H9 (cell line): Measurements from ENCODE around the gene ANKRD49. TPM values are rescaled to one million over a fixed set of nuclear protein-coding genes. Genes with fewer than 3 reads are reported as not detected.

ENCODE experiments used
- DNase-seq: peaks from one replicate; pipeline ENCODE4 v3.0.0-alpha.2; 2017
- H2AFZ ChIP-seq: one replicate; pipeline ENCODE4 v1.6.1; 2013; ENCODE audit warnings: mild to moderate bottlenecking, low read length, control low read depth, moderate library complexity
- H2AK5ac ChIP-seq: 2 replicates; pipeline ENCODE4 v1.6.1; 2013; ENCODE audit warnings: low read length, control low read depth, mixed read lengths; ENCODE audit not compliant: insufficient read length
- H2BK120ac ChIP-seq: one replicate; pipeline ENCODE4 v1.6.1; 2013; ENCODE audit warnings: low read depth, mild to moderate bottlenecking, low read length, control low read depth, inconsistent platforms; ENCODE audit not compliant: poor library complexity, severe bottlenecking
- H2BK12ac ChIP-seq: 2 replicates; pipeline ENCODE4 v1.6.1; 2013; ENCODE audit warnings: low read length, control low read depth, mixed read lengths, low read depth; ENCODE audit not compliant: insufficient read length
- H2BK15ac ChIP-seq: 2 replicates; pipeline ENCODE4 v1.6.1; 2013; ENCODE audit warnings: low read depth, low read length, control low read depth
- H2BK20ac ChIP-seq: one replicate; pipeline ENCODE4 v1.6.1; 2013; ENCODE audit warnings: low read depth, mild to moderate bottlenecking, low read length, control low read depth, inconsistent platforms; ENCODE audit not compliant: poor library complexity, severe bottlenecking
- H2BK5ac ChIP-seq: 2 replicates; pipeline ENCODE4 v1.6.1; 2013; ENCODE audit warnings: low read length, control low read depth, mixed read lengths; ENCODE audit not compliant: insufficient read length
- H3K14ac ChIP-seq: 2 replicates; pipeline ENCODE4 v1.6.1; 2013; ENCODE audit warnings: low read length, control low read depth; ENCODE audit not compliant: insufficient read depth
- H3K18ac ChIP-seq: 2 replicates; pipeline ENCODE4 v1.6.1; 2013; ENCODE audit warnings: low read depth, mild to moderate bottlenecking, mixed read lengths, low read length, control low read depth; ENCODE audit not compliant: insufficient read length
- H3K23ac ChIP-seq: 2 replicates; pipeline ENCODE4 v1.6.1; 2013; ENCODE audit warnings: low read length, control low read depth, mixed read lengths, low read depth; ENCODE audit not compliant: insufficient read length
- H3K23me2 ChIP-seq: 2 replicates; pipeline ENCODE4 v1.6.1; 2013; ENCODE audit warnings: low read depth, mild to moderate bottlenecking, mixed read lengths, low read length, control low read depth; ENCODE audit not compliant: insufficient read length, poor library complexity, severe bottlenecking
- H3K27ac ChIP-seq: 2 replicates; pipeline ENCODE4 v1.5.1; 2013; ENCODE audit warnings: low read length, control low read depth, mixed read lengths, low read depth; ENCODE audit not compliant: insufficient read length
- H3K27me3 ChIP-seq: 2 replicates; pipeline ENCODE4 v1.6.1; 2013; ENCODE audit warnings: low read length, control low read depth, inconsistent platforms; ENCODE audit not compliant: insufficient read depth
- H3K4ac ChIP-seq: 2 replicates; pipeline ENCODE4 v1.6.1; 2013; ENCODE audit warnings: low read depth, mild to moderate bottlenecking, control low read depth, inconsistent platforms, low read length, moderate library complexity
- H3K4me1 ChIP-seq: 2 replicates; pipeline ENCODE4 v1.6.1; 2013; ENCODE audit warnings: low read length, control low read depth, inconsistent platforms; ENCODE audit not compliant: insufficient read depth
- H3K4me2 ChIP-seq: 2 replicates; pipeline ENCODE4 v1.6.1; 2013; ENCODE audit warnings: low read length, control low read depth, mixed read lengths; ENCODE audit not compliant: insufficient read length, insufficient read depth
- H3K56ac ChIP-seq: 2 replicates; pipeline ENCODE4 v1.6.1; 2013; ENCODE audit warnings: low read depth, mild to moderate bottlenecking, mixed read lengths, low read length, control low read depth; ENCODE audit not compliant: insufficient read length
- H3K79me1 ChIP-seq: 2 replicates; pipeline ENCODE4 v1.6.1; 2013; ENCODE audit warnings: low read depth, mild to moderate bottlenecking, moderate library complexity, low read length, control low read depth, inconsistent platforms; ENCODE audit not compliant: insufficient read depth, poor library complexity, severe bottlenecking
- H3K79me2 ChIP-seq: 2 replicates; pipeline ENCODE4 v1.6.1; 2013; ENCODE audit warnings: low read length, control low read depth, inconsistent platforms; ENCODE audit not compliant: insufficient read depth
- H3K9ac ChIP-seq: 2 replicates; pipeline ENCODE4 v1.6.1; 2013; ENCODE audit warnings: low read length, control low read depth, mixed read lengths; ENCODE audit not compliant: insufficient read length; ENCODE audit errors: extremely low read depth
- H3K9me3 ChIP-seq: one replicate; pipeline ENCODE4 v1.6.1; 2013; ENCODE audit warnings: low read depth, low read length, inconsistent platforms; ENCODE audit not compliant: control insufficient read depth
- H3T11ph ChIP-seq: one replicate; pipeline ENCODE4 v1.6.1; 2013; ENCODE audit warnings: mild to moderate bottlenecking, low read length, control low read depth, inconsistent platforms
- H4K20me1 ChIP-seq: one replicate; pipeline ENCODE4 v1.6.1; 2013; ENCODE audit not compliant: control insufficient read depth, insufficient read length, insufficient read depth
- H4K5ac ChIP-seq: 2 replicates; pipeline ENCODE4 v1.6.1; 2013; ENCODE audit warnings: low read depth, mild to moderate bottlenecking, mixed read lengths, low read length, control low read depth; ENCODE audit not compliant: insufficient read length
- H4K8ac ChIP-seq: replicated peaks from 2 replicates; pipeline ENCODE4 v1.6.1; 2013; ENCODE audit warnings: low read length, control low read depth, mixed read lengths, low read depth; ENCODE audit not compliant: insufficient read length
- H4K91ac ChIP-seq: 2 replicates; pipeline ENCODE4 v1.6.1; 2013; ENCODE audit warnings: low read depth, mild to moderate bottlenecking, moderate library complexity, mixed read lengths, low read length, control low read depth; ENCODE audit not compliant: insufficient read length
- H3K27ac Mint-ChIP-seq, 3 experiments: 2 replicates in 2 of 3; 3 replicates in 1 of 3; pipeline ENCODE4 v1.8.0; 2020 to 2021; ENCODE audit warnings: mixed read lengths in 3 of 3, mild to moderate bottlenecking in 1 of 3, moderate library complexity in 1 of 3
- H3K27me3 Mint-ChIP-seq: 2 replicates; pipeline ENCODE4 v1.8.0; 2021; ENCODE audit warnings: low read depth, mild to moderate bottlenecking, moderate library complexity, mixed read lengths
- H3K36me3 Mint-ChIP-seq, 3 experiments: 2 replicates in 2 of 3; 3 replicates in 1 of 3; pipeline ENCODE4 v1.8.0; 2020 to 2021; ENCODE audit warnings: low read depth in 3 of 3, mixed read lengths in 3 of 3; ENCODE audit not compliant: insufficient read depth in 1 of 3
- H3K4me1 Mint-ChIP-seq, 2 experiments: 2 replicates each; pipeline ENCODE4 v1.8.0; 2020; ENCODE audit warnings: mixed read lengths in 2 of 2
- H3K4me3 Mint-ChIP-seq, 2 experiments: 2 replicates in 1 of 2; 3 replicates in 1 of 2; pipeline ENCODE4 v1.8.0; 2020 to 2021; ENCODE audit warnings: mild to moderate bottlenecking in 2 of 2, mixed read lengths in 2 of 2, moderate library complexity in 1 of 2
- H3K9me3 Mint-ChIP-seq, 2 experiments: 2 replicates in 1 of 2; 3 replicates in 1 of 2; pipeline ENCODE4 v1.8.0; 2020; ENCODE audit warnings: mild to moderate bottlenecking in 2 of 2, mixed read lengths in 2 of 2, moderate library complexity in 1 of 2
- CTCF ChIP-seq: fragments of 200-600 bp; sonication (generic); conservative IDR thresholded peaks from 3 replicates; pipeline ENCODE4 v1.8.0; 2021; ENCODE audit warnings: antibody characterized with exemption, mild to moderate bottlenecking
- WGBS: extraction: QIAGEN DNeasy Blood & Tissue Kit; methylation state at CpG from one replicate; pipeline ENCODE4 v1.1.7; 2013; ENCODE audit warnings: missing lambda C conversion rate, low lambda C conversion rate, mixed read lengths; ENCODE audit not compliant: insufficient read length; ENCODE audit errors: extremely low coverage; 5-methylcytosine and 5-hydroxymethylcytosine counted together
- total RNA-seq: library from RNA; stranded (reverse); gene quantifications from 2 replicates; pipeline ENCODE4 v1.2.1, GENCODE V29; 2021

Gene ANKRD49
- total RNA-seq, 1 experiment from 2014 or later, result 13.8 TPM

- Histone ChIP-seq H3T11ph (no peak overlapping the region), H3K18ac (peak overlapping the region; percentile 70), H2AK5ac (no peak overlapping the region), H3K79me1 (peaks cover 2% of the 10 kb centered on the region), H4K91ac (no peak overlapping the region), H2BK20ac (no peak overlapping the region), H4K20me1 (no peaks in the 10 kb centered on the region), H3K27ac (no peak overlapping the region), H3K14ac (0 out of 2 replicates have a peak overlapping the region, but pooled peaks have one; percentile 69), H4K8ac (no peak overlapping the region), H3K23me2 (peaks cover 7% of the 10 kb centered on the region), H3K4me2 (peak overlapping the region; percentile 93), H3K9ac (peak overlapping the region; percentile 86), H2BK120ac (no peak overlapping the region), H3K27me3 (no peaks in the 10 kb centered on the region), H3K9me3 (no peaks in the 10 kb centered on the region), H2AFZ (no peak overlapping the region), H2BK15ac (no peak overlapping the region), H2BK12ac (no peak overlapping the region), H3K79me2 (no peaks in the 10 kb centered on the region), H4K5ac (no peak overlapping the region), H3K23ac (no peak overlapping the region), H3K4ac (no peak overlapping the region), H3K56ac (no peak overlapping the region), H3K4me1 (no peaks in the 10 kb centered on the region), H2BK5ac (no peak overlapping the region)
- no CpG with 5 or more reads among the region's 19 CpGs for WGBS
- H3K9me3 Mint-ChIP-seq, result no peaks in the 10 kb centered on the region
- peak overlapping the region; percentile 97 to 98 for H3K4me3 Mint-ChIP-seq
- TF ChIP-seq CTCF, result no peak
- no peak for DNase-seq
- peaks cover 8 to 18% of the 10 kb centered on the region in 2 experiments; a peak in 3 of 4 replicates for H3K4me1 Mint-ChIP-seq
- peak overlapping the region; percentile 99 to 100 (median 100); a peak in 5 of 7 replicates for H3K27ac Mint-ChIP-seq
- no peaks in the 10 kb centered on the region for H3K27me3 Mint-ChIP-seq
- peaks cover 8 to 36% (median 30%) of the 10 kb centered on the region in 3 experiments; a peak in 6 of 7 replicates for H3K36me3 Mint-ChIP-seq
These were observed 419 bp downstream of the ANKRD49 start for GRCh38 chr11:94494126-94494680.
